22Rv1 (cell line): ENCODE results near the gene PSMC5.
"Not testable (repeated sequence)": the region's sequence is repeated elsewhere in the genome, so short reads cannot be mapped to it uniquely, and the experiment has no call there.

ENCODE experiments used
- ZFX ChIP-seq: fragments of 450-650 bp; IDR thresholded peaks from 2 replicates; pipeline ENCODE4 v1.6.1; 2017; ENCODE audit warnings: antibody characterized with exemption, borderline replicate concordance
- TF ChIP-seq, protein P1 (sequence below): fragments of 450-650 bp; IDR thresholded peaks from 2 replicates; pipeline ENCODE4 v1.5.1; 2017; ENCODE audit warnings: mild to moderate bottlenecking

DNA sequence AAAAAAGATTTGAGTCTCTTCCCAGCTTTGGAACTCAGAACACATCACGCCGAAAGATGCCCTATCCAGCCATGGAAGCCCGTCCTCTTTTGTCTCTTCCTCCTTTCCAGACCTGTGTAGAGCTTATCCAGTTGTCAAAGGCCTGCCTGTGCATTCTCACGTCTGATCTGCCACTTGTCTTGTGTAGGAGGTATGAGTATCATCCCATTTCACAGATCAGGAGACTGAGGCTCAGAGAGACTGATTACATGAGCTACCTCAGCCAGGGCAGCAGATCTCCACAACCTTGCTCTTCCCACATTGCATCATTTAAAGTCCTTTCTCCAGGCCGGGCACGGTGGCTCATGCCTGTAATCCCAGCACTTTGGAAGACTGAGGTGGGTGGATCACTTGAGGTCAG, 47.5 kb downstream of the PSMC5 start:
- TF ChIP-seq, protein P1, sequence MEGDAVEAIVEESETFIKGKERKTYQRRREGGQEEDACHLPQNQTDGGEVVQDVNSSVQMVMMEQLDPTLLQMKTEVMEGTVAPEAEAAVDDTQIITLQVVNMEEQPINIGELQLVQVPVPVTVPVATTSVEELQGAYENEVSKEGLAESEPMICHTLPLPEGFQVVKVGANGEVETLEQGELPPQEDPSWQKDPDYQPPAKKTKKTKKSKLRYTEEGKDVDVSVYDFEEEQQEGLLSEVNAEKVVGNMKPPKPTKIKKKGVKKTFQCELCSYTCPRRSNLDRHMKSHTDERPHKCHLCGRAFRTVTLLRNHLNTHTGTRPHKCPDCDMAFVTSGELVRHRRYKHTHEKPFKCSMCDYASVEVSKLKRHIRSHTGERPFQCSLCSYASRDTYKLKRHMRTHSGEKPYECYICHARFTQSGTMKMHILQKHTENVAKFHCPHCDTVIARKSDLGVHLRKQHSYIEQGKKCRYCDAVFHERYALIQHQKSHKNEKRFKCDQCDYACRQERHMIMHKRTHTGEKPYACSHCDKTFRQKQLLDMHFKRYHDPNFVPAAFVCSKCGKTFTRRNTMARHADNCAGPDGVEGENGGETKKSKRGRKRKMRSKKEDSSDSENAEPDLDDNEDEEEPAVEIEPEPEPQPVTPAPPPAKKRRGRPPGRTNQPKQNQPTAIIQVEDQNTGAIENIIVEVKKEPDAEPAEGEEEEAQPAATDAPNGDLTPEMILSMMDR: not testable (repeated sequence)
- not testable (repeated sequence) for TF ChIP-seq ZFX
